SK-MEL-5 (cell line): ENCODE measurements around the gene CHAF1A. TPM values are rescaled to one million over a fixed set of nuclear protein-coding genes. Genes with fewer than 3 reads are reported as not detected.

Source experiments
- small RNA-seq, 2 experiments: library from RNA; depleted of rRNA; stranded (forward); fragments of <200 nt; gene quantifications; one replicate each; pipeline ENCODE3, GENCODE V24; 2014
- total RNA-seq: library from RNA; depleted of rRNA; stranded (reverse); fragments of >200 nt; shearing (Covaris generic); gene quantifications from 2 replicates; pipeline ENCODE4 v1.2.3, GENCODE V29; 2014; rRNA removed

CHAF1A gene
- total RNA-seq, 1 experiment from 2014 or later = 14.5 TPM

Small RNA genes lying within 50 kb of the gene (small RNA-seq; reads per million reads assigned to genes)
- 0 reads per million in 2 experiments for gene MIR4746

Other genes starting within 250 kb of the CHAF1A start
- gene CREB3L3, start 249.0 kb upstream of the CHAF1A start, total RNA-seq = not detected in 2 replicates
- gene SIRT6, start 220.1 kb upstream of the CHAF1A start, total RNA-seq = 10.0 and 12.1 TPM in 2 replicates
- gene ANKRD24, start 220.0 kb upstream of the CHAF1A start, total RNA-seq = 0.05 and 0.16 TPM in 2 replicates
- not detected in 2 replicates for gene EBI3, start 173.1 kb upstream of the CHAF1A start, total RNA-seq
- 20.2 and 20.9 TPM in 2 replicates for gene YJU2, start 155.6 kb upstream of the CHAF1A start, total RNA-seq
- 0.42 TPM in 1 of 2 replicates, not detected in the other for gene SHD, start 123.4 kb upstream of the CHAF1A start, total RNA-seq
- gene TMIGD2, start 100.3 kb upstream of the CHAF1A start, total RNA-seq = not detected in 2 replicates
- 2.7 and 2.8 TPM in 2 replicates for gene FSD1, start 98.0 kb upstream of the CHAF1A start, total RNA-seq
- gene STAP2, start 63.8 kb upstream of the CHAF1A start, total RNA-seq = 3.1 and 3.8 TPM in 2 replicates
- gene MPND, start 59.1 kb upstream of the CHAF1A start, total RNA-seq = 3.0 and 5.3 TPM in 2 replicates
- 33.0 and 37.6 TPM in 2 replicates for gene SH3GL1, start 2.1 kb upstream of the CHAF1A start, total RNA-seq
- gene UBXN6, start 55.2 kb downstream of the CHAF1A start, total RNA-seq = 57.7 and 62.3 TPM in 2 replicates
- gene HDGFL2, start 69.7 kb downstream of the CHAF1A start, total RNA-seq = 24.5 and 25.2 TPM in 2 replicates
- gene PLIN4, start 115.8 kb downstream of the CHAF1A start, total RNA-seq = 0.05 TPM in 2 replicates
- gene PLIN5, start 132.6 kb downstream of the CHAF1A start, total RNA-seq = 1.2 TPM in 1 of 2 replicates, not detected in the other
- gene LRG1, start 137.4 kb downstream of the CHAF1A start, total RNA-seq = 0.05 and 0.21 TPM in 2 replicates
- 6.3 and 6.9 TPM in 2 replicates for gene SEMA6B, start 157.0 kb downstream of the CHAF1A start, total RNA-seq
- 2.8 and 3.5 TPM in 2 replicates for gene TNFAIP8L1, start 236.9 kb downstream of the CHAF1A start, total RNA-seq